ENCODE measurements around the gene TBX4.

DNA sequence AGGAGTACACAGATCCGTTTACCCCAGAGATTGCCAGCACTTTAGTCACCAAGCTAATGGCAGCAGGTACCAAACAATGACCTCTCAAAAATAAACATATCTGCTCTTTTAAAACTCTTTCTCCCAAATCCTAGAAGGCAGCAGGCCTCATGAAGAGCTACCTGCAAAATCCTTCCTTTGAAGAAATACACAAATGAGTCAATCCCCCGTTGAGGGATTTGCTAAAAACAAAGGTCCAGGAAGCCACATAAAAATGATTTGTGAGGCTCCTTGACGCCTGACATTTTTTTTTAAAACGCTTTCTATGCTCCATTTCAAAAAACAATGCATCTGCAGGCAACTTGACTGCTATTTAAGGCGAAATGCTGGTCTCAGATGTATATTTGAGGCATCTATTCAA lies 80.6 kb downstream of the TBX4 start:
- no peak for TF ChIP-seq EZH2phosphoT487 (IDR thresholded peaks at IDR 0.05; ENCODE audit: insufficient read depth, low read depth)
- TF ChIP-seq EZH2 (IDR thresholded peaks at IDR 0.05; ENCODE audit: insufficient read depth, poor library complexity, severe bottlenecking): no peak
